HEK293 (cell line): ENCODE results near the gene TTLL11.

Experiments used
- KLF9 ChIP-seq: fragments of 450-650 bp; formaldehyde crosslinking; IDR thresholded peaks from 2 replicates; pipeline ENCODE4 v1.5.1; 2016; ENCODE audit warnings: missing biosample characterization, missing genetic modification characterization, low read depth
- ZEB2 ChIP-seq: fragments of 450-650 bp; formaldehyde crosslinking; IDR thresholded peaks from 2 replicates; pipeline ENCODE4 v1.5.1; 2016; ENCODE audit warnings: missing biosample characterization, missing genetic modification characterization
- ZNF19 ChIP-seq: fragments of 450-650 bp; formaldehyde crosslinking; IDR thresholded peaks from 2 replicates; pipeline ENCODE4; 2016; ENCODE audit warnings: missing biosample characterization, missing genetic modification characterization, low read depth
- ZNF24 ChIP-seq: fragments of 450-650 bp; formaldehyde crosslinking; IDR thresholded peaks from 2 replicates; pipeline ENCODE4 v1.5.1; 2016; ENCODE audit warnings: missing biosample characterization, missing genetic modification characterization
- ZNF302 ChIP-seq: fragments of 450-650 bp; formaldehyde crosslinking; IDR thresholded peaks from 2 replicates; pipeline ENCODE4 v1.5.1; 2016; ENCODE audit warnings: missing biosample characterization, missing genetic modification characterization, low read depth
- TF ChIP-seq, protein P1 (sequence below): fragments of 450-650 bp; formaldehyde crosslinking; conservative IDR thresholded peaks from 2 replicates; pipeline ENCODE4 v1.5.1; 2016; ENCODE audit warnings: low read depth, missing biosample characterization, missing genetic modification characterization
- TF ChIP-seq, protein P2 (sequence below): fragments of 450-650 bp; formaldehyde crosslinking; IDR thresholded peaks from 2 replicates; pipeline ENCODE4 v1.5.1; 2016; ENCODE audit warnings: missing biosample characterization, missing genetic modification characterization
- TF ChIP-seq, protein P3 (sequence below): fragments of 450-650 bp; formaldehyde crosslinking; IDR thresholded peaks from 2 replicates; pipeline ENCODE4 v1.5.1; 2016; ENCODE audit warnings: missing biosample characterization, missing genetic modification characterization, low read depth
- TF ChIP-seq, protein P4 (sequence below): fragments of 450-650 bp; formaldehyde crosslinking; IDR thresholded peaks from 2 replicates; pipeline ENCODE4 v1.5.1; 2016; ENCODE audit warnings: missing biosample characterization, missing genetic modification characterization

DNA sequence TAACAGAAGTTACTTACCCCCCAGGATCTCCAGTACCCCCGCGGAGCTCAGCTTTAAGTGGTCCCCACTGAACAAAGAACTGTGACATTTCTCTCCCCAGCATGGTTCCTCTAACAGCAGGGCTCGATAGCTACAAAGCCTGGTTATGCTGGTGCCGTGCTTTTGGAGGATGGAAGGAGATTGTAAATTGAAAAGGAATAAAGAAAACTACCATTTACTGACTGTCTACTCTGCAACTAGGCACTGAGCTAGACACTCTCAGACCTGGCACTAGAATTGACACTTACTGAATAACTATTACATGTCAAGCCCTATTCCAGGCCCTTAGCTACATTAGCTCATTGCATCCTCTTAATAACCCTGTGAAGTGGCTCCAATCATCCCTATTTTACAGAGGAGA lies 145.3 kb downstream of the TTLL11 start:
- TF ChIP-seq, protein P1, sequence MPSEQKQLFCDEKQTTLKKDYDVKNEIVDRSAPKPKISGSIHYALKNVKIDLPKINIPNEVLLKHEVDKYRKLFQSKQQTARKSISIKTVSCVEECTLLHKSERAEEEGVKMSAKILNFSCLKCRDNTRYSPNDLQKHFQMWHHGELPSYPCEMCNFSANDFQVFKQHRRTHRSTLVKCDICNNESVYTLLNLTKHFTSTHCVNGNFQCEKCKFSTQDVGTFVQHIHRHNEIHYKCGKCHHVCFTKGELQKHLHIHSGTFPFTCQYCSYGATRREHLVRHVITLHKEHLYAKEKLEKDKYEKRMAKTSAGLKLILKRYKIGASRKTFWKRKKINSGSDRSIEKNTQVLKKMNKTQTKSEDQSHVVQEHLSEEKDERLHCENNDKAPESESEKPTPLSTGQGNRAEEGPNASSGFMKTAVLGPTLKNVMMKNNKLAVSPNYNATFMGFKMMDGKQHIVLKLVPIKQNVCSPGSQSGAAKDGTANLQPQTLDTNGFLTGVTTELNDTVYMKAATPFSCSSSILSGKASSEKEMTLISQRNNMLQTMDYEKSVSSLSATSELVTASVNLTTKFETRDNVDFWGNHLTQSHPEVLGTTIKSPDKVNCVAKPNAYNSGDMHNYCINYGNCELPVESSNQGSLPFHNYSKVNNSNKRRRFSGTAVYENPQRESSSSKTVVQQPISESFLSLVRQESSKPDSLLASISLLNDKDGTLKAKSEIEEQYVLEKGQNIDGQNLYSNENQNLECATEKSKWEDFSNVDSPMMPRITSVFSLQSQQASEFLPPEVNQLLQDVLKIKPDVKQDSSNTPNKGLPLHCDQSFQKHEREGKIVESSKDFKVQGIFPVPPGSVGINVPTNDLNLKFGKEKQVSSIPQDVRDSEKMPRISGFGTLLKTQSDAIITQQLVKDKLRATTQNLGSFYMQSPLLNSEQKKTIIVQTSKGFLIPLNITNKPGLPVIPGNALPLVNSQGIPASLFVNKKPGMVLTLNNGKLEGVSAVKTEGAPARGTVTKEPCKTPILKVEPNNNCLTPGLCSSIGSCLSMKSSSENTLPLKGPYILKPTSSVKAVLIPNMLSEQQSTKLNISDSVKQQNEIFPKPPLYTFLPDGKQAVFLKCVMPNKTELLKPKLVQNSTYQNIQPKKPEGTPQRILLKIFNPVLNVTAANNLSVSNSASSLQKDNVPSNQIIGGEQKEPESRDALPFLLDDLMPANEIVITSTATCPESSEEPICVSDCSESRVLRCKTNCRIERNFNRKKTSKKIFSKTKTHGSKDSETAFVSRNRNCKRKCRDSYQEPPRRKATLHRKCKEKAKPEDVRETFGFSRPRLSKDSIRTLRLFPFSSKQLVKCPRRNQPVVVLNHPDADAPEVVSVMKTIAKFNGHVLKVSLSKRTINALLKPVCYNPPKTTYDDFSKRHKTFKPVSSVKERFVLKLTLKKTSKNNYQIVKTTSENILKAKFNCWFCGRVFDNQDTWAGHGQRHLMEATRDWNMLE (tag by site-specific recombination): no peak
- TF ChIP-seq ZNF19 (tag by site-specific recombination) (no peak), ZNF302 (tag by site-specific recombination) (no peak), KLF9 (tag by site-specific recombination) (no peak), ZNF24 (tag by site-specific recombination) (no peak), ZEB2 (tag by site-specific recombination) (no peak)
- TF ChIP-seq, protein P2, sequence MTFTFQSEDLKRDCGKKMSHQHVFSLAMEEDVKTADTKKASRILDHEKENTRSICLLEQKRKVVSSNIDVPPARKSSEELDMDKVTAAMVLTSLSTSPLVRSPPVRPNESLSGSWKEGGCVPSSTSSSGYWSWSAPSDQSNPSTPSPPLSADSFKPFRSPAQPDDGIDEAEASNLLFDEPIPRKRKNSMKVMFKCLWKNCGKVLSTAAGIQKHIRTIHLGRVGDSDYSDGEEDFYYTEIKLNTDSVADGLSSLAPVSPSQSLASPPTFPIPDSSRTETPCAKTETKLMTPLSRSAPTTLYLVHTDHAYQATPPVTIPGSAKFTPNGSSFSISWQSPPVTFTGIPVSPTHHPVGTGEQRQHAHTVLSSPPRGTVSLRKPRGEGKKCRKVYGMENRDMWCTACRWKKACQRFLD: no peak
- TF ChIP-seq, protein P3, sequence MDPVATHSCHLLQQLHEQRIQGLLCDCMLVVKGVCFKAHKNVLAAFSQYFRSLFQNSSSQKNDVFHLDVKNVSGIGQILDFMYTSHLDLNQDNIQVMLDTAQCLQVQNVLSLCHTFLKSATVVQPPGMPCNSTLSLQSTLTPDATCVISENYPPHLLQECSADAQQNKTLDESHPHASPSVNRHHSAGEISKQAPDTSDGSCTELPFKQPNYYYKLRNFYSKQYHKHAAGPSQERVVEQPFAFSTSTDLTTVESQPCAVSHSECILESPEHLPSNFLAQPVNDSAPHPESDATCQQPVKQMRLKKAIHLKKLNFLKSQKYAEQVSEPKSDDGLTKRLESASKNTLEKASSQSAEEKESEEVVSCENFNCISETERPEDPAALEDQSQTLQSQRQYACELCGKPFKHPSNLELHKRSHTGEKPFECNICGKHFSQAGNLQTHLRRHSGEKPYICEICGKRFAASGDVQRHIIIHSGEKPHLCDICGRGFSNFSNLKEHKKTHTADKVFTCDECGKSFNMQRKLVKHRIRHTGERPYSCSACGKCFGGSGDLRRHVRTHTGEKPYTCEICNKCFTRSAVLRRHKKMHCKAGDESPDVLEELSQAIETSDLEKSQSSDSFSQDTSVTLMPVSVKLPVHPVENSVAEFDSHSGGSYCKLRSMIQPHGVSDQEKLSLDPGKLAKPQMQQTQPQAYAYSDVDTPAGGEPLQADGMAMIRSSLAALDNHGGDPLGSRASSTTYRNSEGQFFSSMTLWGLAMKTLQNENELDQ (tag by site-specific recombination): no peak
- TF ChIP-seq, protein P4, sequence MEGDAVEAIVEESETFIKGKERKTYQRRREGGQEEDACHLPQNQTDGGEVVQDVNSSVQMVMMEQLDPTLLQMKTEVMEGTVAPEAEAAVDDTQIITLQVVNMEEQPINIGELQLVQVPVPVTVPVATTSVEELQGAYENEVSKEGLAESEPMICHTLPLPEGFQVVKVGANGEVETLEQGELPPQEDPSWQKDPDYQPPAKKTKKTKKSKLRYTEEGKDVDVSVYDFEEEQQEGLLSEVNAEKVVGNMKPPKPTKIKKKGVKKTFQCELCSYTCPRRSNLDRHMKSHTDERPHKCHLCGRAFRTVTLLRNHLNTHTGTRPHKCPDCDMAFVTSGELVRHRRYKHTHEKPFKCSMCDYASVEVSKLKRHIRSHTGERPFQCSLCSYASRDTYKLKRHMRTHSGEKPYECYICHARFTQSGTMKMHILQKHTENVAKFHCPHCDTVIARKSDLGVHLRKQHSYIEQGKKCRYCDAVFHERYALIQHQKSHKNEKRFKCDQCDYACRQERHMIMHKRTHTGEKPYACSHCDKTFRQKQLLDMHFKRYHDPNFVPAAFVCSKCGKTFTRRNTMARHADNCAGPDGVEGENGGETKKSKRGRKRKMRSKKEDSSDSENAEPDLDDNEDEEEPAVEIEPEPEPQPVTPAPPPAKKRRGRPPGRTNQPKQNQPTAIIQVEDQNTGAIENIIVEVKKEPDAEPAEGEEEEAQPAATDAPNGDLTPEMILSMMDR (tag by site-specific recombination): no peak
